ENCODE results near the gene PLAGL2. TPM values are rescaled to one million over a fixed set of nuclear protein-coding genes. Genes with fewer than 3 reads are reported as not detected.

The PLAGL2 gene
- total and polyA plus RNA-seq, 10 donors, result 2.2 to 16.6 (median 12.1) TPM

DNA sequence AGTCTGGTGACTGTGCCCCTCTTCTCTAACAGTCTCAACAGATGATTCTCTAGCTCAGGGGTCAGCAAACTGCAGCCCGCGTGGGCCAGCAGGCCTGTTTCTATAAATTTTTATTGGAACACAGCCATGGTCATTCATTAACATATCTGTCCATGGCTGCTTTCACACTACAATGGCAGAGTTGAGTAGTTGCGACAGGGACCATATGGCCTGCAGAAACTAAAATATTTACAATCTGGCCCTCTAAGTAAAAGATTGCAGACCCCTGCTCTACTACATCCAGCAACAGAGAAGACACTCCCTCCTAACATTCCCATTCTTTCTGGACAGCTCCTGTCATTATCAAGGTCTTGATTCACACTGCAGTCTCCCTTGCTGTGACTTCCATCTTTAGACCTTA, 45.2 kb downstream of the PLAGL2 start:
- WGBS, 5 donors, result 62 to 86% (median 80%) methylated on average over 3 of the region's 3 CpGs
- Histone ChIP-seq H3K36me3 (peaks cover 0 to 100% (median 88%) of the 10 kb centered on the region in 6 donors), H3K9me3 (no peaks in the 10 kb centered on the region), H3K27me3 (replicated peaks in 1 of 7) (no peaks in the 10 kb centered on the region), H3K4me3 (no peak overlapping the region), H3K4me1 (peaks cover 0 to 9% (median 0%) of the 10 kb centered on the region in 6 donors), H3K27ac (no peak overlapping the region)
- peak; percentile 1 for DNase-seq
- intact Hi-C loops (cut with DNase I; ENCODE audit: low total_unique reads), result no loop called here
- TF ChIP-seq, protein P1, sequence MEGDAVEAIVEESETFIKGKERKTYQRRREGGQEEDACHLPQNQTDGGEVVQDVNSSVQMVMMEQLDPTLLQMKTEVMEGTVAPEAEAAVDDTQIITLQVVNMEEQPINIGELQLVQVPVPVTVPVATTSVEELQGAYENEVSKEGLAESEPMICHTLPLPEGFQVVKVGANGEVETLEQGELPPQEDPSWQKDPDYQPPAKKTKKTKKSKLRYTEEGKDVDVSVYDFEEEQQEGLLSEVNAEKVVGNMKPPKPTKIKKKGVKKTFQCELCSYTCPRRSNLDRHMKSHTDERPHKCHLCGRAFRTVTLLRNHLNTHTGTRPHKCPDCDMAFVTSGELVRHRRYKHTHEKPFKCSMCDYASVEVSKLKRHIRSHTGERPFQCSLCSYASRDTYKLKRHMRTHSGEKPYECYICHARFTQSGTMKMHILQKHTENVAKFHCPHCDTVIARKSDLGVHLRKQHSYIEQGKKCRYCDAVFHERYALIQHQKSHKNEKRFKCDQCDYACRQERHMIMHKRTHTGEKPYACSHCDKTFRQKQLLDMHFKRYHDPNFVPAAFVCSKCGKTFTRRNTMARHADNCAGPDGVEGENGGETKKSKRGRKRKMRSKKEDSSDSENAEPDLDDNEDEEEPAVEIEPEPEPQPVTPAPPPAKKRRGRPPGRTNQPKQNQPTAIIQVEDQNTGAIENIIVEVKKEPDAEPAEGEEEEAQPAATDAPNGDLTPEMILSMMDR (IDR thresholded peaks at IDR 0.05 in 8 of 11, conservative IDR thresholded peaks at IDR 0.05 in 3 of 11), result no peak
- TF ChIP-seq POLR2AphosphoS5 (IDR thresholded peaks at IDR 0.05) (no peak), POLR2A (IDR thresholded peaks at IDR 0.05) (no peak)

DNA sequence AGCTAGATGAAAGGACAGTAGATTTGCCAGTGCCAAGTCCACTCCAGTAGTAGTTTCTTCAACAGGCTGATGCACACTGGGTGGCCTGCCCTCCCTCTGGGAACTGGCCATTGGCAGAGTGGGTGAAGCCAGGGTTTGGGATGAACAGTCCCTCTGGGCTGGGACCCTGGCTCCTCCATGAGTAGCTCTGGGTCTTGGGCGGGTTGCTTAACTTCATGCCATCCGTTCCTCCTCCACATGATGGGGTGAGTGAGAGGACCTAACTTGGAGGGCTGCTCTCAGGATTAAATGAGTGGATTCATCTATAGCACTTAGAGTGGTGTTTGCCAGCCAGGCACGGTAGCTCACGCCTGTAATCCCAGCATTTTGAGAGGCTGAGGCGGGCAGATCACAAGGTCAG, 47.2 kb downstream of the PLAGL2 start:
- intact Hi-C loops (cut with DNase I; ENCODE audit: low total_unique reads), result no loop called here
- peak; percentile 36 for DNase-seq
- Histone ChIP-seq H3K4me3 (no peak overlapping the region), H3K27ac (no peak overlapping the region), H3K9me3 (no peaks in the 10 kb centered on the region), H3K36me3 (peaks cover 0 to 98% (median 77%) of the 10 kb centered on the region in 6 donors), H3K27me3 (replicated peaks in 1 of 7) (no peaks in the 10 kb centered on the region), H3K4me1 (peaks cover 0 to 9% (median 6%) of the 10 kb centered on the region in 6 donors)
- no peak for TF ChIP-seq POLR2AphosphoS5 (IDR thresholded peaks at IDR 0.05)
- 94 to 98% (median 96%) methylated on average over 5 of the region's 5 CpGs for WGBS, 5 donors

DNA sequence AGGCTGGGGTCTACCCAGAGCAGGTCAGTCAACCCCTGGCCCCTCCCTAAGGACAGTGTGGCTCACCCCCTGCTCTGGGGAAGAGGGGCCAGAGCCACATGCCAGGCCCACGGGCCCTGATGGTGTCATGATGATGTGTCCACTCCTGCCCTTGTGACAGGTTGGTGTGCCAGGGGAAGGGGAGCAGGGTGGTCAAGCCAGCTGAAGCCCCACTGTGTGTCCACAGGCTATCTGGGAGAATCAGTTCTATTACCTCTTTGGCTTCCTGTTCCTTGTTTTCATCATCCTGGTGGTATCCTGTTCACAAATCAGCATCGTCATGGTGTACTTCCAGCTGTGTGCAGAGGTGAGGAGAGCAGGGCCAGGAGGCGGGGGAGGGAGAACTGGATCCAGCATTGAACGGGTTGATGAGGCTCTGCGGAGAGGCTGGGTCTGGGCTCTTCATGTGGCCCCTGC, 47.7 kb downstream of the PLAGL2 start:
- WGBS, 5 donors, result 58 to 100% (median 88%) methylated on average over 4 to 5 of the region's 5 CpGs
- H3K27ac ChIP-seq, result no peak overlapping the region
- H3K27me3 ChIP-seq (replicated peaks in 1 of 7), result no peaks in the 10 kb centered on the region
- H3K4me3 ChIP-seq, result no peak overlapping the region
- peak; percentile 61 for DNase-seq
- H3K36me3 ChIP-seq, result peaks cover 0 to 98% (median 73%) of the 10 kb centered on the region in 6 donors
- intact Hi-C loops (cut with DNase I; ENCODE audit: low total_unique reads), result no loop called here
- no peaks in the 10 kb centered on the region for H3K9me3 ChIP-seq
- H3K4me1 ChIP-seq, result peaks cover 3 to 15% (median 12%) of the 10 kb centered on the region in 6 donors
- TF ChIP-seq POLR2A (IDR thresholded peaks at IDR 0.05) (no peak), POLR2AphosphoS5 (IDR thresholded peaks at IDR 0.05) (no peak)
- TF ChIP-seq, protein P1 (IDR thresholded peaks at IDR 0.05 in 8 of 11, conservative IDR thresholded peaks at IDR 0.05 in 3 of 11), result no peak

DNA sequence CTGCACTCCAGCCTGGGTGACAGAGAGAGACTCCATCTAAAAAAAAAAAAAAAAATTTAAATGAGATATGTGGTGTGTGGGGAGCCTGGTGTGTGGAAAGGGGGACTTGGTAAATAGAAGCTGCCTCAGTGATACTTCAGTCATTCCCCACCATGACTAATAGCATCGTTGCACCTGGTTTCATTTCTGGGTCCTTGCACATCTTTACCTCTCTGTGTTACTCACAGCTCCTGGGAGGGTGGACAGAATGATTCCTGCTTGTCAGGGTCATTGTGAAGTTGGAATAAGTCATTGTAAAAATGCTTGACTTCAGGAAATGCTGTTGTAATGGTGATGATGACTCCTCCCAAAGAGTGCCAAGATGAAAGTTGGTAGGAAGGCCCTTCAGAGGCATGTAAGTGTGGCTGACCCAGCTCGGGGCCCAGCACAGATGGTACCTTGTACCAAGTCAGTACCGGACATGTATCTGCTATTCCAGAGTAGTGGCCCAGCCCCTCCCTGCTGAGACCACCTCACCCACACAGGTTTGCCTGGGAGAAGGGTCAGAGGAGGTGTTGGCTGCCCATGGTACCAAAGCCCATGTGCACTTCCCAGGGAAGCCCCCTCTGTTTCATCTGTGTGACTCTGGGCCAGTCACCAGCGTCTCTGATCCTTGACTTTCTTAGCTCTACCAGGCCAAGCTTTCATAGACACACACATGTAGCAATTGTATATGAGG, 48.4 kb downstream of the PLAGL2 start:
- peaks cover 6 to 22% (median 17%) of the 10 kb centered on the region in 6 donors for H3K4me1 ChIP-seq
- H3K4me3 ChIP-seq, result no peak overlapping the region
- no peak for TF ChIP-seq POLR2A (IDR thresholded peaks at IDR 0.05)
- no peak for TF ChIP-seq POLR2AphosphoS5 (IDR thresholded peaks at IDR 0.05)
- TF ChIP-seq, protein P1 (IDR thresholded peaks at IDR 0.05 in 8 of 11, conservative IDR thresholded peaks at IDR 0.05 in 3 of 11), result no peak
- no peaks in the 10 kb centered on the region for H3K9me3 ChIP-seq
- WGBS, 5 donors, result 88 to 96% (median 90%) methylated on average over 4 of the region's 4 CpGs
- DNase-seq, result peak; percentile 54
- H3K27ac ChIP-seq, result no peak overlapping the region
- intact Hi-C loops (cut with DNase I; ENCODE audit: low total_unique reads), result no loop called here
- H3K36me3 ChIP-seq, result peaks cover 0 to 98% (median 70%) of the 10 kb centered on the region in 6 donors
- no peaks in the 10 kb centered on the region for H3K27me3 ChIP-seq (replicated peaks in 1 of 7)
